ENCODE results near the gene CACNG1.

GRCh38 chr17:67098006-67098405 lies 53.7 kb downstream of the CACNG1 start:
- TF ChIP-seq, protein P1, sequence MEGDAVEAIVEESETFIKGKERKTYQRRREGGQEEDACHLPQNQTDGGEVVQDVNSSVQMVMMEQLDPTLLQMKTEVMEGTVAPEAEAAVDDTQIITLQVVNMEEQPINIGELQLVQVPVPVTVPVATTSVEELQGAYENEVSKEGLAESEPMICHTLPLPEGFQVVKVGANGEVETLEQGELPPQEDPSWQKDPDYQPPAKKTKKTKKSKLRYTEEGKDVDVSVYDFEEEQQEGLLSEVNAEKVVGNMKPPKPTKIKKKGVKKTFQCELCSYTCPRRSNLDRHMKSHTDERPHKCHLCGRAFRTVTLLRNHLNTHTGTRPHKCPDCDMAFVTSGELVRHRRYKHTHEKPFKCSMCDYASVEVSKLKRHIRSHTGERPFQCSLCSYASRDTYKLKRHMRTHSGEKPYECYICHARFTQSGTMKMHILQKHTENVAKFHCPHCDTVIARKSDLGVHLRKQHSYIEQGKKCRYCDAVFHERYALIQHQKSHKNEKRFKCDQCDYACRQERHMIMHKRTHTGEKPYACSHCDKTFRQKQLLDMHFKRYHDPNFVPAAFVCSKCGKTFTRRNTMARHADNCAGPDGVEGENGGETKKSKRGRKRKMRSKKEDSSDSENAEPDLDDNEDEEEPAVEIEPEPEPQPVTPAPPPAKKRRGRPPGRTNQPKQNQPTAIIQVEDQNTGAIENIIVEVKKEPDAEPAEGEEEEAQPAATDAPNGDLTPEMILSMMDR (conservative IDR thresholded peaks at IDR 0.05; ENCODE audit: low read depth, low read length) = no peak
- no peak for TF ChIP-seq EZH2 (IDR thresholded peaks at IDR 0.05; ENCODE audit: borderline replicate concordance, low read depth, low read length, poor library complexity, severe bottlenecking)
